Measurements from ENCODE around the gene GSTT2B.
"Not testable (repeated sequence)": the region's sequence is repeated elsewhere in the genome, so short reads cannot be mapped to it uniquely, and the experiment has no call there.

Gene GSTT2B

GRCh38 chr22:23940166-23940565 lies 20.8 kb downstream of the GSTT2B start:
- ATAC-seq (ENCODE audit: low read depth); H3K36me3 Mint-ChIP-seq; H3K27ac Mint-ChIP-seq; H3K27me3 Mint-ChIP-seq; H3K9me3 Mint-ChIP-seq; H3K4me1 Mint-ChIP-seq; H3K4me3 Mint-ChIP-seq; DNase-seq (ENCODE audit: low spot score in 2 of 2): not testable (repeated sequence)

- no peak overlapping the region for H3K27ac Mint-ChIP-seq
- ATAC-seq (ENCODE audit: low read depth) (no peak), DNase-seq (ENCODE audit: low spot score in 2 of 2) (no peak)
- H3K4me1 Mint-ChIP-seq, result no peaks in the 10 kb centered on the region
- H3K9me3 Mint-ChIP-seq, result no peaks in the 10 kb centered on the region
- no peaks in the 10 kb centered on the region for H3K36me3 Mint-ChIP-seq
- peaks cover 1% of the 10 kb centered on the region for H3K27me3 Mint-ChIP-seq
- H3K4me3 Mint-ChIP-seq, result no peak overlapping the region
Observed at GRCh38 chr22:23939017-23939357, 22.0 kb downstream of the GSTT2B start.

- Mint-ChIP-seq H3K4me3 (no peak overlapping the region), H3K27ac (no peak overlapping the region), H3K4me1 (no peaks in the 10 kb centered on the region), H3K36me3 (no peaks in the 10 kb centered on the region), H3K9me3 (no peaks in the 10 kb centered on the region), H3K27me3 (peaks cover 1% of the 10 kb centered on the region)
- ATAC-seq (ENCODE audit: low read depth) (no peak), DNase-seq (ENCODE audit: low spot score in 2 of 2) (no peak)
Observed at GRCh38 chr22:23938328-23939016, 22.5 kb downstream of the GSTT2B start.

- DNase-seq (ENCODE audit: low spot score in 2 of 2) (no peak), ATAC-seq (ENCODE audit: low read depth) (no peak)
- Mint-ChIP-seq H3K4me3 (no peak overlapping the region), H3K9me3 (peaks cover 8% of the 10 kb centered on the region), H3K4me1 (peaks cover 11% of the 10 kb centered on the region), H3K36me3 (peaks cover 48% of the 10 kb centered on the region), H3K27me3 (no peaks in the 10 kb centered on the region), H3K27ac (no peak overlapping the region)
Observed at GRCh38 chr22:23926561-23926960, 34.4 kb downstream of the GSTT2B start.

GRCh38 chr22:23925020-23925606 lies 35.9 kb downstream of the GSTT2B start:
- DNase-seq (ENCODE audit: low spot score in 2 of 2) (no peak), ATAC-seq (ENCODE audit: low read depth) (no peak)
- H3K27ac Mint-ChIP-seq, result peak overlapping the region; percentile 38
- peaks cover 42% of the 10 kb centered on the region for H3K36me3 Mint-ChIP-seq
- no peaks in the 10 kb centered on the region for H3K27me3 Mint-ChIP-seq
- peaks cover 4% of the 10 kb centered on the region for H3K9me3 Mint-ChIP-seq
- H3K4me1 Mint-ChIP-seq, result peaks cover 11% of the 10 kb centered on the region
- no peak overlapping the region for H3K4me3 Mint-ChIP-seq

- Mint-ChIP-seq H3K4me1 (peaks cover 4% of the 10 kb centered on the region), H3K4me3 (no peak overlapping the region), H3K36me3 (peaks cover 34% of the 10 kb centered on the region), H3K27me3 (no peaks in the 10 kb centered on the region), H3K9me3 (peaks cover 4% of the 10 kb centered on the region), H3K27ac (no peak overlapping the region)
- ATAC-seq (ENCODE audit: low read depth) (no peak), DNase-seq (ENCODE audit: low spot score in 2 of 2) (no peak)
Observed at GRCh38 chr22:23922921-23923320, 38.1 kb downstream of the GSTT2B start.

GRCh38 chr22:23921586-23922201 lies 39.3 kb downstream of the GSTT2B start:
- DNase-seq (ENCODE audit: low spot score in 2 of 2); H3K4me3 Mint-ChIP-seq; H3K9me3 Mint-ChIP-seq; H3K27ac Mint-ChIP-seq; H3K27me3 Mint-ChIP-seq; ATAC-seq (ENCODE audit: low read depth); H3K4me1 Mint-ChIP-seq: not testable (repeated sequence)
- H3K36me3 Mint-ChIP-seq, result peaks cover 26% of the 10 kb centered on the region

GRCh38 chr22:23920267-23920611 lies 40.8 kb downstream of the GSTT2B start:
- H3K9me3 Mint-ChIP-seq; DNase-seq (ENCODE audit: low spot score in 2 of 2); H3K4me1 Mint-ChIP-seq; H3K27me3 Mint-ChIP-seq; ATAC-seq (ENCODE audit: low read depth); H3K27ac Mint-ChIP-seq; H3K4me3 Mint-ChIP-seq: not testable (repeated sequence)
- peaks cover 24% of the 10 kb centered on the region for H3K36me3 Mint-ChIP-seq

- DNase-seq (ENCODE audit: low spot score in 2 of 2) (no peak), ATAC-seq (ENCODE audit: low read depth) (no peak)
- H3K36me3 Mint-ChIP-seq, result peaks cover 7% of the 10 kb centered on the region
- H3K27ac Mint-ChIP-seq, result peak overlapping the region; percentile 83
- H3K4me3 Mint-ChIP-seq, result no peak overlapping the region
- H3K27me3 Mint-ChIP-seq, result no peaks in the 10 kb centered on the region
- peaks cover 23% of the 10 kb centered on the region for H3K4me1 Mint-ChIP-seq
- no peaks in the 10 kb centered on the region for H3K9me3 Mint-ChIP-seq
Observed at GRCh38 chr22:23915290-23915689, 45.7 kb downstream of the GSTT2B start.

- Mint-ChIP-seq H3K9me3 (no peaks in the 10 kb centered on the region), H3K4me3 (peak overlapping the region; percentile 91), H3K4me1 (peaks cover 23% of the 10 kb centered on the region), H3K27me3 (no peaks in the 10 kb centered on the region), H3K36me3 (peaks cover 3% of the 10 kb centered on the region), H3K27ac (peak overlapping the region; percentile 83)
- DNase-seq (ENCODE audit: low spot score in 2 of 2), result peak; percentile 91 to 96
- ATAC-seq (ENCODE audit: low read depth), result peak; percentile 99
Observed at GRCh38 chr22:23913661-23914353, 47.2 kb downstream of the GSTT2B start.

GRCh38 chr22:23913306-23913660 lies 47.7 kb downstream of the GSTT2B start:
- H3K27ac Mint-ChIP-seq, result peak overlapping the region; percentile 83
- peaks cover 23% of the 10 kb centered on the region for H3K4me1 Mint-ChIP-seq
- no peak for DNase-seq (ENCODE audit: low spot score in 2 of 2)
- H3K36me3 Mint-ChIP-seq, result peaks cover 3% of the 10 kb centered on the region
- H3K27me3 Mint-ChIP-seq, result no peaks in the 10 kb centered on the region
- no peaks in the 10 kb centered on the region for H3K9me3 Mint-ChIP-seq
- peak overlapping the region; percentile 91 for H3K4me3 Mint-ChIP-seq
- no peak for ATAC-seq (ENCODE audit: low read depth)

GRCh38 chr22:23912293-23912903 lies 48.6 kb downstream of the GSTT2B start:
- H3K9me3 Mint-ChIP-seq, result no peaks in the 10 kb centered on the region
- DNase-seq (ENCODE audit: low spot score in 2 of 2), result no peak
- no peaks in the 10 kb centered on the region for H3K27me3 Mint-ChIP-seq
- H3K27ac Mint-ChIP-seq, result no peak overlapping the region
- no peak for ATAC-seq (ENCODE audit: low read depth)
- H3K36me3 Mint-ChIP-seq, result peaks cover 3% of the 10 kb centered on the region
- H3K4me1 Mint-ChIP-seq, result peaks cover 23% of the 10 kb centered on the region
- H3K4me3 Mint-ChIP-seq, result no peak overlapping the region

- ATAC-seq (ENCODE audit: low read depth) (no peak), DNase-seq (ENCODE audit: low spot score in 2 of 2) (no peak)
- peaks cover 1% of the 10 kb centered on the region for H3K36me3 Mint-ChIP-seq
- no peak overlapping the region for H3K4me3 Mint-ChIP-seq
- no peak overlapping the region for H3K27ac Mint-ChIP-seq
- H3K4me1 Mint-ChIP-seq, result peaks cover 23% of the 10 kb centered on the region
- H3K9me3 Mint-ChIP-seq, result no peaks in the 10 kb centered on the region
- no peaks in the 10 kb centered on the region for H3K27me3 Mint-ChIP-seq
Observed at GRCh38 chr22:23911318-23911980, 49.5 kb downstream of the GSTT2B start.
